BJ (cell line): ENCODE data around the gene PHLDA2. TPM values are rescaled to one million over a fixed set of nuclear protein-coding genes. Genes with fewer than 3 reads are reported as not detected.

Experiments
- CTCF ChIA-PET: fragments of 350-600 bp; formaldehyde crosslinking; extraction: SDS; loops from one replicate; lab custom pipeline; 2021; ENCODE audit warnings: antibody characterized with exemption, inconsistent platforms; lab: Yijun Ruan, JAX
- POLR2A ChIA-PET: fragments of 300-600 bp; sonication (Branson Sonifier 250); formaldehyde crosslinking; extraction: SDS; loops from one replicate; lab custom pipeline; 2021; ENCODE audit warnings: antibody characterized with exemption; lab: Charles Lee
- DNase-seq: peaks from one replicate; pipeline ENCODE4 v3.0.0-alpha.2; 2011; ENCODE audit warnings: low read depth
- H3K27me3 ChIP-seq: 2 replicates; pipeline ENCODE4 v1.6.0; 2011; ENCODE audit warnings: low read length; ENCODE audit not compliant: control insufficient read depth, insufficient read depth
- H3K36me3 ChIP-seq: 2 replicates; pipeline ENCODE4 v1.5.1; 2011; ENCODE audit warnings: low read length; ENCODE audit not compliant: control insufficient read depth, insufficient read depth
- H3K4me3 ChIP-seq: 2 replicates; pipeline ENCODE4 v1.5.1; 2011; ENCODE audit warnings: low read depth, mild to moderate bottlenecking, control low read depth, low read length
- CTCF ChIP-seq: IDR thresholded peaks from 2 replicates; pipeline ENCODE4 v1.5.1; 2011; ENCODE audit warnings: low read depth, mild to moderate bottlenecking, control low read depth, inconsistent platforms, low read length, moderate library complexity; ENCODE audit not compliant: insufficient read depth
- polyA plus RNA-seq: library from polyadenylated mRNA; depleted of rRNA; stranded (reverse); fragments of >200 nt; gene quantifications from 2 replicates; pipeline ENCODE4 v1.2.3, GENCODE V29; 2011

The PHLDA2 gene
- polyA plus RNA-seq, 1 experiment = 12.8 TPM

GRCh38 chr11:2885017-2885677, 44.1 kb downstream of the PHLDA2 start:
- H3K4me3 ChIP-seq = peak overlapping the region; percentile 60
- DNase-seq = no peak
- TF ChIP-seq CTCF = peak; percentile 20; the same call in 1 of the 2 replicates

GRCh38 chr11:2883979-2884815, 45.0 kb downstream of the PHLDA2 start:
- no peak for TF ChIP-seq CTCF
- Histone ChIP-seq H3K4me3 (peak overlapping the region; percentile 60), H3K36me3 (no peaks in the 10 kb centered on the region), H3K27me3 (peaks cover 1% of the 10 kb centered on the region; the same call in 1 of the 2 replicates)
- CTCF ChIA-PET = interaction anchor here (1.2 to 20.3 kb wide), 3 partner anchors 10 to 351 kb away, joined by 3 to 772 read pairs (median 3); no protein-coding TSS in a partner anchor
- DNase-seq = no peak
- POLR2A ChIA-PET = no interaction called here

More at GRCh38 chr11:2885017-2885677, 44.1 kb downstream of the PHLDA2 start:
- POLR2A ChIA-PET = no interaction called here
- Histone ChIP-seq H3K36me3 (no peaks in the 10 kb centered on the region), H3K27me3 (peaks cover 1% of the 10 kb centered on the region; the same call in 1 of the 2 replicates)
- CTCF ChIA-PET = interaction anchor here (1.0 to 20.3 kb wide), 3 partner anchors 60 to 352 kb away, joined by 3 to 772 read pairs (median 4); no protein-coding TSS in a partner anchor

- CTCF ChIA-PET = interaction anchor here (1.0 to 20.3 kb wide), 3 partner anchors 9 to 351 kb away, joined by 3 to 772 read pairs (median 3); no protein-coding TSS in a partner anchor
- no peak for TF ChIP-seq CTCF
- Histone ChIP-seq H3K36me3 (no peaks in the 10 kb centered on the region), H3K27me3 (peaks cover 1% of the 10 kb centered on the region; the same call in 1 of the 2 replicates), H3K4me3 (peak overlapping the region; percentile 60)
- no peak for DNase-seq
- POLR2A ChIA-PET = interaction anchor here (0.6 kb wide), 1 partner anchor 305 kb away, joined by 3 read pairs; no protein-coding TSS in a partner anchor
Measured at GRCh38 chr11:2883640-2883978, 45.6 kb downstream of the PHLDA2 start.

GRCh38 chr11:2882396-2883110, 46.7 kb downstream of the PHLDA2 start:
- Histone ChIP-seq H3K27me3 (peaks cover 1% of the 10 kb centered on the region; the same call in 1 of the 2 replicates), H3K4me3 (no peak overlapping the region), H3K36me3 (no peaks in the 10 kb centered on the region)
- POLR2A ChIA-PET = interaction anchor here (0.6 kb wide), 1 partner anchor 304 kb away, joined by 3 read pairs; no protein-coding TSS in a partner anchor
- CTCF ChIA-PET = interaction anchor here (1.0 to 20.3 kb wide), 4 partner anchors 8 to 350 kb away, joined by 3 to 772 read pairs (median 4); no protein-coding TSS in a partner anchor
- DNase-seq = no peak
- TF ChIP-seq CTCF = no peak
